Endothelial cell of umbilical vein (primary cell): Measurements from ENCODE around the gene TEX12.

Experiments used
- CTCF ChIP-seq, 2 donors: IDR thresholded peaks; 1 replicate in 1 of 2; 2 replicates in 1 of 2; pipeline ENCODE4 v1.5.1; 2011; ENCODE audit warnings: low read length in 2 of 2, mild to moderate bottlenecking in 2 of 2, moderate library complexity in 2 of 2, control low read depth in 1 of 2, inconsistent platforms in 1 of 2, low read depth in 1 of 2; ENCODE audit not compliant: insufficient read depth in 1 of 2; ENCODE audit errors: extremely low read depth in 1 of 2
- EZH2 ChIP-seq: IDR thresholded peaks from 2 replicates; pipeline ENCODE4 v1.6.1; 2012; ENCODE audit warnings: borderline replicate concordance, low read depth, mild to moderate bottlenecking, moderate library complexity, low read length, inconsistent platforms; ENCODE audit not compliant: severe bottlenecking
- FOS ChIP-seq: IDR thresholded peaks from 2 replicates; pipeline ENCODE4 v1.6.1; 2011; ENCODE audit warnings: mild to moderate bottlenecking, low read length, moderate library complexity, borderline replicate concordance; ENCODE audit not compliant: insufficient read depth
- JUN ChIP-seq: IDR thresholded peaks from 2 replicates; pipeline ENCODE4 v1.6.1; 2011; ENCODE audit warnings: borderline replicate concordance, low read depth; ENCODE audit not compliant: insufficient read length, insufficient read depth
- MYC ChIP-seq: IDR thresholded peaks from one replicate; pipeline ENCODE4 v1.6.1; 2011; ENCODE audit warnings: mild to moderate bottlenecking, low read depth, low read length
- POLR2A ChIP-seq: IDR thresholded peaks from 2 replicates; pipeline ENCODE4 v1.6.1; 2012; ENCODE audit warnings: low read depth, mild to moderate bottlenecking, control low read depth, low read length
- POLR2AphosphoS5 ChIP-seq: IDR thresholded peaks from 2 replicates; pipeline ENCODE4 v1.6.1; 2012; ENCODE audit warnings: low read depth, mild to moderate bottlenecking, control low read depth, low read length, moderate library complexity; ENCODE audit not compliant: insufficient read depth
- TF ChIP-seq, protein P1 (sequence below): IDR thresholded peaks from 2 replicates; pipeline ENCODE4 v1.6.1; 2011; ENCODE audit not compliant: insufficient read depth, insufficient read length

DNA sequence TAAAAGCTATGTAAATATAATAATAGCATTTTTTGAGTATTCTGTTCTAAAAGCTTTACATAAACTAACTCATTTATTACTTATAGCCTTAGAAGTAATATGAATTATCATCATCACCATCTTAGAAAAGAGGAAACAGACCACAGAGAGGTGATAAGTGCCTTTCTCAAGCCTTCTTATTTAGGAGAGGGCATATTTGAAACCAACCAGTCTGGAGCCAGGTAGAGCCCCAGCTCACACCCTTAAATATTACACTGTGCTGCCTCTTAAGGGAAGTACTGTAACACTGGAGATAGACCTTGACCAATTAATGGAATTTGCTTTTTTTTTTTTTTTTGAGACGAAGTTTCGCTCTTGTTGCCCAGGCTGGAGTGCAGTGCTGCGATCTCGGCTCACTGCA, 10.4 kb downstream of the TEX12 start:
- no peak for TF ChIP-seq JUN
- TF ChIP-seq CTCF (IDR thresholded peaks at IDR 0.05; ENCODE audit: extremely low read depth in 1 of 2, insufficient read depth in 1 of 2, low read depth in 1 of 2, low read length in 2 of 2) = no peak
- TF ChIP-seq POLR2A = no peak
- no peak for TF ChIP-seq EZH2
- TF ChIP-seq, protein P1, sequence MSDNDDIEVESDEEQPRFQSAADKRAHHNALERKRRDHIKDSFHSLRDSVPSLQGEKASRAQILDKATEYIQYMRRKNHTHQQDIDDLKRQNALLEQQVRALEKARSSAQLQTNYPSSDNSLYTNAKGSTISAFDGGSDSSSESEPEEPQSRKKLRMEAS = no peak
- no peak for TF ChIP-seq POLR2AphosphoS5
- no peak for TF ChIP-seq MYC
- no peak for TF ChIP-seq FOS
